ENCODE results near the gene NUDT19. TPM values are rescaled to one million over a fixed set of nuclear protein-coding genes. Genes with fewer than 3 reads are reported as not detected.

NUDT19 gene
- total RNA-seq, 4 donors from 2014 or later = 14.2 to 25.1 (median 18.6) TPM

- H3K36me3 ChIP-seq = no peaks in the 10 kb centered on the region
- DNase-seq (ENCODE audit: low spot score in 2 of 2) = no peak
- H3K27me3 ChIP-seq = peaks cover 12% of the 10 kb centered on the region
- no peaks in the 10 kb centered on the region for H3K9me3 ChIP-seq
- 72% methylated on average over 4 of the region's 5 CpGs for whole genome bisulfite sequencing
- H3K27ac ChIP-seq = no peak overlapping the region
- TF ChIP-seq CTCF (IDR thresholded peaks at IDR 0.05) (no peak), POLR2AphosphoS5 (IDR thresholded peaks at IDR 0.05) (no peak), EP300 (IDR thresholded peaks at IDR 0.05) (no peak), POLR2A (IDR thresholded peaks at IDR 0.05) (no peak)
- no peak overlapping the region for H3K4me3 ChIP-seq
- no peaks in the 10 kb centered on the region for H3K4me1 ChIP-seq
Observed at GRCh38 chr19:32748497-32748896, 56.9 kb downstream of the NUDT19 start.

- H3K27ac ChIP-seq = no peak overlapping the region
- no peak overlapping the region for H3K4me3 ChIP-seq
- no peaks in the 10 kb centered on the region for H3K36me3 ChIP-seq
- no peaks in the 10 kb centered on the region for H3K9me3 ChIP-seq
- WGBS = 64% methylated on average over 3 of the region's 3 CpGs
- TF ChIP-seq POLR2AphosphoS5 (IDR thresholded peaks at IDR 0.05) = no peak
- TF ChIP-seq POLR2A (IDR thresholded peaks at IDR 0.05) = no peak
- no peak for DNase-seq (ENCODE audit: low spot score in 2 of 2)
- no peaks in the 10 kb centered on the region for H3K4me1 ChIP-seq
- H3K27me3 ChIP-seq = peaks cover 12% of the 10 kb centered on the region
Observed at GRCh38 chr19:32748948-32749347, 57.3 kb downstream of the NUDT19 start.

GRCh38 chr19:32749361-32749760, 57.7 kb downstream of the NUDT19 start:
- Histone ChIP-seq H3K4me3 (no peak overlapping the region), H3K27ac (no peak overlapping the region), H3K4me1 (no peaks in the 10 kb centered on the region), H3K9me3 (no peaks in the 10 kb centered on the region), H3K36me3 (no peaks in the 10 kb centered on the region), H3K27me3 (peaks cover 12% of the 10 kb centered on the region)
- DNase-seq (ENCODE audit: low spot score in 2 of 2) = no peak
- WGBS = 80% methylated on average over 6 of the region's 6 CpGs
- TF ChIP-seq POLR2AphosphoS5 (IDR thresholded peaks at IDR 0.05) = no peak
- TF ChIP-seq CTCF (IDR thresholded peaks at IDR 0.05) = no peak
- TF ChIP-seq POLR2A (IDR thresholded peaks at IDR 0.05) = no peak

- no peaks in the 10 kb centered on the region for H3K36me3 ChIP-seq
- TF ChIP-seq EP300 (IDR thresholded peaks at IDR 0.05) (no peak), CTCF (IDR thresholded peaks at IDR 0.05) (no peak), POLR2A (IDR thresholded peaks at IDR 0.05) (no peak), POLR2AphosphoS5 (IDR thresholded peaks at IDR 0.05) (no peak)
- H3K4me3 ChIP-seq = no peak overlapping the region
- H3K27me3 ChIP-seq = peaks cover 12% of the 10 kb centered on the region
- H3K9me3 ChIP-seq = no peaks in the 10 kb centered on the region
- no peaks in the 10 kb centered on the region for H3K4me1 ChIP-seq
- WGBS = 57% methylated on average over 4 of the region's 4 CpGs
- no peak for DNase-seq (ENCODE audit: low spot score in 2 of 2)
- H3K27ac ChIP-seq = no peak overlapping the region
Observed at GRCh38 chr19:32750441-32751055, 58.9 kb downstream of the NUDT19 start.

GRCh38 chr19:32751066-32751465, 59.4 kb downstream of the NUDT19 start:
- WGBS = 82% methylated on average over 2 of the region's 2 CpGs
- no peak for DNase-seq (ENCODE audit: low spot score in 2 of 2)
- Histone ChIP-seq H3K9me3 (no peaks in the 10 kb centered on the region), H3K4me1 (no peaks in the 10 kb centered on the region), H3K27me3 (peaks cover 12% of the 10 kb centered on the region), H3K27ac (no peak overlapping the region), H3K4me3 (no peak overlapping the region), H3K36me3 (no peaks in the 10 kb centered on the region)
- TF ChIP-seq POLR2A (IDR thresholded peaks at IDR 0.05) = no peak
- no peak for TF ChIP-seq EP300 (IDR thresholded peaks at IDR 0.05)
- TF ChIP-seq POLR2AphosphoS5 (IDR thresholded peaks at IDR 0.05) = no peak
- TF ChIP-seq CTCF (IDR thresholded peaks at IDR 0.05) = no peak

GRCh38 chr19:32757189-32757588, 65.6 kb downstream of the NUDT19 start:
- no peaks in the 10 kb centered on the region for H3K4me1 ChIP-seq
- no peak for TF ChIP-seq CTCF (IDR thresholded peaks at IDR 0.05)

More at GRCh38 chr19:32757189-32757588, 65.6 kb downstream of the NUDT19 start:
- WGBS = 80% methylated on average over 3 of the region's 3 CpGs
- no peak overlapping the region for H3K4me3 ChIP-seq
- no peaks in the 10 kb centered on the region for H3K27me3 ChIP-seq
- H3K9me3 ChIP-seq = no peaks in the 10 kb centered on the region
- H3K36me3 ChIP-seq = no peaks in the 10 kb centered on the region
- H3K27ac ChIP-seq = no peak overlapping the region
- no peak for DNase-seq (ENCODE audit: low spot score in 2 of 2)

All from suprapubic skin (tissue), 4 donors.